ENCODE data around the gene SLCO1B1.
A peak's percentile ranks its signal among the peaks of the same experiment; 100 is the strongest.
"Not testable (repeated sequence)": the region's sequence is repeated elsewhere in the genome, so short reads cannot be mapped to it uniquely, and the experiment has no call there.

SLCO1B1 gene, protein sequence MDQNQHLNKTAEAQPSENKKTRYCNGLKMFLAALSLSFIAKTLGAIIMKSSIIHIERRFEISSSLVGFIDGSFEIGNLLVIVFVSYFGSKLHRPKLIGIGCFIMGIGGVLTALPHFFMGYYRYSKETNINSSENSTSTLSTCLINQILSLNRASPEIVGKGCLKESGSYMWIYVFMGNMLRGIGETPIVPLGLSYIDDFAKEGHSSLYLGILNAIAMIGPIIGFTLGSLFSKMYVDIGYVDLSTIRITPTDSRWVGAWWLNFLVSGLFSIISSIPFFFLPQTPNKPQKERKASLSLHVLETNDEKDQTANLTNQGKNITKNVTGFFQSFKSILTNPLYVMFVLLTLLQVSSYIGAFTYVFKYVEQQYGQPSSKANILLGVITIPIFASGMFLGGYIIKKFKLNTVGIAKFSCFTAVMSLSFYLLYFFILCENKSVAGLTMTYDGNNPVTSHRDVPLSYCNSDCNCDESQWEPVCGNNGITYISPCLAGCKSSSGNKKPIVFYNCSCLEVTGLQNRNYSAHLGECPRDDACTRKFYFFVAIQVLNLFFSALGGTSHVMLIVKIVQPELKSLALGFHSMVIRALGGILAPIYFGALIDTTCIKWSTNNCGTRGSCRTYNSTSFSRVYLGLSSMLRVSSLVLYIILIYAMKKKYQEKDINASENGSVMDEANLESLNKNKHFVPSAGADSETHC

GRCh38 chr12:21130998-21131397 is at the start of gene SLCO1B1:
SLCO1B1 (plus strand) TSS chr12:21131194; CDS start chr12:21141575, 10,381 bp downstream.
- DNase-seq: no peak

DNA sequence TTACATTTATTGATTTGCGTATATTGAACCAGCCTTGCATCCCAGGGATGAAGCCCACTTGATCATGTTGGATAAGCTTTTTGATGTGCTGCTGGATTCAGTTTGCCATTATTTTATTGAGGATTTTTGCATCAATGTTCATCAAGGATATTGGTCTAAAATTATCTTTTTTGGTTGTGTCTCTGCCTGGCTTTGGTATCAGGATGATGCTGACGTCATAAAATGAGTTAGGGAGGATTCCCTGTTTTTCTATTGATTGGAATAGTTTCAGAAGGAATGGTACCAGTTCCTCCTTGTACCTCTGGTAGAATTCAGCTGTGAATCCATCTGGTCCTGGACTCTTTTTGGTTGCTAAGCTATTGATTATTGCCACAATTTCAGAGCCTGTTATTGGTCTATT is 46.2 kb upstream of the SLCO1B1 start:
- not testable (repeated sequence) for DNase-seq

DNA sequence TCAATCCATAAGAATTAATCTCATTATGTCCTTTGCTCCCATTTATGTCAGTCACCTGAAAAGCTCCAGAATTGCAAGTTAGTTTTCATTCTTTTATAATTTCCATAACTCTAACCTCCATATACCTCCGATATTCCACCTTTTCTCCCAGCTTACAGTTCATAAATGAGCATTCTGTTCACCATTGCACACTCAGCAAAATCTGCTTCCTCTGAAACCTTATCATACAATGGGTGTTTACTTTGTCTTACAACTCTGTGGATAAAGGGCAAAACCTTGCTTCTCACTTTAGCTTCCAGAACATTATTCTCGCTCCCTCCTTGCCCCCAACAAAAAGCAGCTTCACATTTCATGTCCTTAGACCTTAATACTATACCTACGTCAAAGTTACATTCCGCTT is 19.3 kb upstream of the SLCO1B1 start:
- no peak for DNase-seq

DNA sequence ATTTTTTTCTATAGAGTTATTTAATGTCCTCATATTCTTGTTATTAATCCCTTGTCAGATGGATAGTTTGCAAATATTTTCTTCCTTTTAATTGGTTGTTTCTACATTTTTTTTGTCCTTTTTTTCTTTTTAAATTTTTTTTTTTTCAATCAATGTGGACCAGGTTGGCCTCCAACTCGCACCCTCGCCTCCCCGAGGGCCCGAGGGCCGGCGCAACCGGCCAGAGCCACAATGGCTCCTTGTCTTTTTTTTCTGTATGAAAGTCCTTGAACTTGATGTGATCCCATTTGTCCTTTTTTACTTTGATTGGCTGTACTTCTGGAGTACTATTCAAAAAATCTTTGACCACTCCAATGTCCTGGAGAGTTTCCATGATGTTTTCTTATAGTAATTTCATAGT is 17.7 kb upstream of the SLCO1B1 start:
- DNase-seq: no peak

DNA sequence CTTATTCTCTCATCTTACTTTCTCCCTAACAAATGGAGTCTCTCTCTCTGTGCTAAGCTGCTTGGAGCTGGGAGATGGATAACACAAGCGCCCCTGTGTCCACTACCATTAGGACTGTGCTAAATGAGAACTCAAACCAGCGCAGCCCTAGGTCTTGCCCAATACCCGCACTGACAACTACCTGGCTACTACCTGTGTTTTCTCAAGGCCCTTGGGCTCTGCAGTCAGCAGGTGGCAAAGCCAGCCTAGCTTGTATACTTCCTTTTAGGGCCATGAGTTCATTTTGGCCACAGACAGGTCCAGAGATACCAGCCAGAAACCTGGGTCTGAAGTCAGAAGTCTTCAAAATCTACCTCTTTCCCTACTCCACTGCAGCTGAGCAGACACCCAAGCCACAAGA is 13.0 kb upstream of the SLCO1B1 start:
- no peak for DNase-seq

- DNase-seq: no peak
Measured at GRCh38 chr12:21118760-21119159, 12.2 kb upstream of the SLCO1B1 start.

DNA sequence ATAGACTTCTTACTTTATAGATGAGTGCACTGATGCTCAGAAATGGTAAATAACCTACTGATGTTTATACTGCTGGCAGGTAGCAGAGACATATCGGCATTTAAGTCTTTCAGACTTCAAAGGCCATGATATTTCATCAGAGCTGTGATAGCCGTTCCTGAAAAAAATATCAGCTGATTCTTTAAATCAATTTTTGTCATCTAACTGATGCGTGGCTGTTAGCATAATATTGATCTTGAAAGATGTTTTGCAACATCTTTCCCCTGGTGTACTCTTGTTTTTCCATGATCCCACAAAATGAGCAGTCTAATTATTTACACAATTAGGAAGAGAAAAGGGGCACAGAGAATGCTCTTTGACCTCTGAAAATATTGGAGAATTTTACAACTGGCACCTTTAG is 1.6 kb upstream of the SLCO1B1 start:
- DNase-seq: no peak

- no peak for DNase-seq
Measured at GRCh38 chr12:21129906-21130305, 1.1 kb upstream of the SLCO1B1 start.

DNA sequence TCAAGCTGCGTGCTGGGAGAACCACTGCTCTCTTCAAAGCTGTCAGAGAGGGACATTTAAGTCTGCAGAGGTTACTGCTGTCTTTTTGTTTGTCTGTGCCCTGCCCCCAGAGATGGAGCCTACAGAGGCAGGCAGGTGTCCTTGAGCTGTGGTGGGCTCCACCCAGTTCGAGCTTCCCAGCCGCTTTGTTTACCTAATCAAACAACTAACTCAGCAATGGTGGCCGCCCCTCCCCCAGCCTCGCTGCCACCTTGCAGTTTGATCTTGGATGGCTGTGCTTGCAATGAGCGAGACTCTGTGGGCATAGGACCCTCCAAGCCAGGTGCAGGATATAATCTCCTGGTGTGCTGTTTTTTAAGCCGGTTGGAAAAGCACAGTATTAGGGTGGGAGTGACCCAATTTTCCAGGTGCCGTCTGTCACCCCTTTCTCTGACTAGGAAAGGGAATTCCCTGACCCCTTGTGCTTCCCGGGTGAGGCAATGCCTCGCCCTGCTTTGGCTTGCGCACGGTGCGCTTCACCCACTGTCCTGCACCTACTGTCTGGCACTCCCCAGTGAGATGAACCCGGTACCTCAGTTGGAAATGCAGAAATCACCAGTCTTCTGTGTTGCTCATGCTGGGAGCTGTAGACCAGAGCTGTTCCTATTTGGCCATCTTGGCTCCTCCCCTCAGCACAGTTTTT is 6.5 kb downstream of the SLCO1B1 start:
- DNase-seq: not testable (repeated sequence)

DNA sequence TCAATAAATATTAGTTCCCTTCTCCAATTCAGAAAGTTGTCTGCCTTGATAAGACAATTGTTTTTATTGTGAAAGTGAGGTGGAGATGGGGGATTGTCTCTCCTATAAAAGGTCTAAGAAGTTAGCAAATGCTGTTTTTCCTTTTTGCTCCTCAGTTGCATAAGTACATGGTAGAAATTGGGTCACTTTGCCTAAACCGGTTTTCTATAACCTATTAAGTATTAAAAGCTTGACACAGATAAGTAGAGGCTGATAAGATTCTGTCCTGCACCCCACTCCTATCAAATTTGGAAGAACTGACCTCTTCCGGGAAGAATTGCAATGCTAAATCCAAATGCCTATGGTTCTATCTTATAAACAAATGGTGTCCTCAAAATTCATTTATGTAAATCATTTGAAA is 7.0 kb downstream of the SLCO1B1 start:
- DNase-seq: no peak

DNA sequence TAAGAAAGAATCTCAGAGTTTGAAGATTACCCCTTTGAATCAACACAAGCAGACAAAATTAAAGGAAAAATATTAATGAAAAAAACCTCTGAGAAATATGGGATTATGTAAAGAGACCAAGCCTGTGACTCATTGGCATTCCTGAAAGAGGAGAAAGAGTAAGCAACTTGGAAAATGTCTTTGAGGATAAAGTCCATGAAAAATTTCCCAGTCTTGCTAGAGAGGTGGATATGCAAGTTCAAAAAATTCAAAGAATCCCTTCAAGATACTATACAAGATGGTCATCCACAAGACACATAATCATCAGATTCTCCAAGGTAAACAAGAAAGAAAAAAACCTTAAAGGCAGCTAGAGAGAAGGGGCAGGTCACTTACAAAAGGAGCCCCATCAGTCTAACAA is 13.3 kb downstream of the SLCO1B1 start:
- no peak for DNase-seq

DNA sequence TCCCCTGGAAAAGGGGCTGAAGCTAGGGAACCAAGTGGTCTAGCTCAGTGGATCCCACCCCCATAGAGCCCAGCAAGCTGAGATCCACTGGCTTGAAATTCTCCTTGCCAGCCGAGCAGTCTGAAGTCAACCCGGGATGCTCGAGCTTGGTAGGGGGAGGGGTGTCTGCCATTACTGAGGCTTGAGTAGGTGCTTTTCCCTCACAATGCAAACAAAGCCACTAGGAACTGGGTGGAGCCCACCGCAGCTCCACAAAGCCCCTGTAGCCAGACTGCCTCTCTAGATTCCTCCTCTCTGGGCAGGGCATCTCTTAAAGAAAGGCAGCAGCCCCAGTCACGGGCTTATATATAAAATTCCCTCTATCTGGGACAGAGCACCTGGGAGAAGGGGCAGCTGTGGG is 18.9 kb downstream of the SLCO1B1 start:
- DNase-seq: not testable (repeated sequence)

- no peak for DNase-seq
Measured at GRCh38 chr12:21151184-21151583, 20.2 kb downstream of the SLCO1B1 start.

DNA sequence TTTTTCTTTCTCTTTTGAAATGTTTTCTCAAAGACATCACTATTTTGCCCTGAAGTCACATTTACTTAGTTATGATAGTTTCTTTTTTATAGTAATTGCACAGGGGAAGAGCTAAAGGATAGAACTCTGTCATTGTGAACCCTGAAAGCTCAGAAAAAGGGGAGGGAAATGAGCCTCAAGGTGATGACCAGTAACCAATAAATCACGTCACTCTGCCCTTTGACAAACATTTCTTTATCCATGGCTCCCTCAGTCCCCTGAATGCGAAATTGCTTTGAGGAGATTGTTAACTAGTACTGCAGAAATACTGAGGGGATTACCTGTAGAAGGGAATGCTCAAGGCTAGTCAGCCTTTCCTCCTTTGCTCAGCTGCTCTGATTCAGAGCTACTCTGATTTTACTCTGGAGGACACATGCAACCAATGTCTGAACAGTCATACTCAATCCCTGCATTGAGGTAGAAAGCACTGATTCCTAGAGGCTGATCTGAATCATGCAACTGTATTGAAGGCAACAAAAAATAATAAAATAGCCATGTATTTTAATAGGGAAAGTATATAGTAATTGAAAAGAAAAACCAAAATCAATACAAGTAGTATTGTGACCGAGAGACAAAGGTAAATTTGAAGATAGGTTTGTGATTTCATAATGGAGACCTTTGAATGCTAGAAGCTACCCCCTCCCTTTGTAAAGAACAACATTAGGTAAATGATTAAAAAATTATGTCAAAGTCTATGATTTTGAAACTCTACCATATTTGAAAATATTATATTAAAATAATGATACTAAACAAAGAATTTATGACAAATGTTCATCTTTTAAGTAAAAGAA is 24.7 kb downstream of the SLCO1B1 start:
- DNase-seq: no peak

- DNase-seq: no peak
Measured at GRCh38 chr12:21165048-21165447, 34.1 kb downstream of the SLCO1B1 start.

- DNase-seq: peak; percentile 28 to 50
Measured at GRCh38 chr12:21169878-21170472, 39.0 kb downstream of the SLCO1B1 start.

DNA sequence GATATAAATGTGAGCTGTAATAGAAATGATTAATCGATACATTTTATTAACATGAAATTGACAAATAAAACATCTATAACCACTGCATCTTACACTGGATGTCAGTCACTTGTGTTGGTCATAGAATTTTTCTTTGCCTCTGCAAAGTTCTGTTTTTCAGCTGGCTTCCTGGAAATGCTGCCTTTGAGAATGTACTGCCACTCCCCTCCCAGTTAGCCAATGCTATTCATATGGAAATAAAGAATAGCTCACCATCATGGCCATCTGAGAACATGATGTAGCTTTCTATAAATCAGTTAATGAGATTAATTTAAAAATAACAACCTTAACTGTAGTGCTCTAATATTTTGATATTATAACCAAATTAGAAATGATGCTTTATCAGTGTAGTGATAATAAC is 41.1 kb downstream of the SLCO1B1 start:
- DNase-seq: no peak

GRCh38 chr12:21183721-21184275 is 52.8 kb downstream of the SLCO1B1 start:
- no peak for DNase-seq

DNA sequence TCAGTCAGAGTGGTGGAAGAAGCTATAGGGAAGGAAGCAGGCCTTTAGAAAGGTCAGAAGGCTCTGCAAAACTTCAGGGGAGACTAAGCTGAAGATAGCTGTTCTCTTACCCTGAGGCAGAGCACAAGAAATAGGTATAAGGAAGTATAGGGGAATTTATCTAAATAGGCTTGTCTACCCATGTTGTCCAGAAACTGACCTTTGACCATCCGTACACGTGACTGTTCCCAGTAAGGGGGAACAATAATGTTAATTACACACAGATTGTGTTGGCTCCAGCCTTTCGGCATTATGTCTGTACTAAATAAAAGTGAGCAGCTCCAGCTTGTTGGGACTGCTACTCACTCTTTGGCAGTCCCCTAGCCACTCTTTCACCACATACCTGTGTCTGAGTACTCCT is 59.0 kb downstream of the SLCO1B1 start:
- DNase-seq: no peak

- DNase-seq: not testable (repeated sequence)
Measured at GRCh38 chr12:21214433-21214832, 83.4 kb downstream of the SLCO1B1 start.

DNA sequence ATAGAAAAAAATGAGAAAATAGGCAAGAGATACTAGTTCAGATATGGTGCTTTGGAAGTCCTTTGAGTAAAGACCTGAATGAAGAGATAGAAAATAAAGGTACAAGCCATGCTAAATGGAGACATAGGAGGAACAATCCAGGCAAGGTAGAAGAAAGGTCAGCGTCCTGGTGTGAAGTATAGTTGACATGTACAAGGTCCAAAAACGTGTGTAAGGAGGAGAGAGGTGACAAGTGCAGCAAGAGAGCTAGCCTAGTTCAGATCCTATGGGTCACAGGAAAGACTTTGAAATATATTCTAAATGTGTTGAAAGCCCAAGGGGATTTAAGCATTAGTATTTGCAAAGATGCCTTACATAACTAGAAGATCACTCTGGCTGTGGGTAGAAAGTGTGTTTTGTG is 88.2 kb downstream of the SLCO1B1 start:
- DNase-seq: no peak

DNA sequence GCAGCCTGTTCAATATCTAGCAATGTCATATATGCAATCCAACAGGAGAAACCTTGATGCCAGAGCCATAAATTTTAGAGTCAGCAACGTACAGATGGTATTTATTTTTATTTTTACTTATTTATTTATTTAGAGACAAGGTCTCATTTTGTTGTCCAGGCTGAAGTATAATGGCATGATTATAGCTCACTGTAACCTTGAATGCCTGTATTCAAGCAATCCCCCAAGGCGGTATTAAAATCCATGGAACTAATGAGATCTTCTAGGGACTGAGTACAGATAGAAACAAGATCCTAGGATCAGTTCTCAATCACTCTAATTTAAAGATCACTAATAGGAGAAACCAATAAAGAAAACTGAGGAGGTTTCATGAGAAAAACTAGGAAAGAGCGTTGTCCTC is 89.3 kb downstream of the SLCO1B1 start:
- no peak for DNase-seq

Data from stimulated activated CD4-positive, alpha-beta T cell treated with anti-CD3 and anti-CD28 coated beads, Interleukin-2, amount 100 ng/mL, for 24 hours (primary cell).